Activated CD4-positive, alpha-beta T cell treated with anti-CD3 and anti-CD28 coated beads, Interleukin-2, amount 10 ng/mL, durations not matched to agents 24 days and 14 days (primary cell): ENCODE measurements around the gene BNIP3. TPM values are rescaled to one million over a fixed set of nuclear protein-coding genes. Genes with fewer than 3 reads are reported as not detected.
A peak's percentile ranks its signal among the peaks of the same experiment; 100 is the strongest.
"Not testable (repeated sequence)": the region's sequence is repeated elsewhere in the genome, so short reads cannot be mapped to it uniquely, and the experiment has no call there.

Experiments used
- DNase-seq: peaks from one replicate; pipeline ENCODE4 v3.0.0; 2022
- H3K27ac Mint-ChIP-seq: one replicate; pipeline ENCODE4 v1.8.0; 2022; ENCODE audit warnings: mild to moderate bottlenecking, mixed read lengths
- H3K27me3 Mint-ChIP-seq: one replicate; pipeline ENCODE4 v1.8.0; 2022; ENCODE audit warnings: mixed read lengths
- H3K36me3 Mint-ChIP-seq: one replicate; pipeline ENCODE4 v1.8.0; 2022; ENCODE audit warnings: low read depth, mild to moderate bottlenecking, mixed read lengths
- H3K4me1 Mint-ChIP-seq: one replicate; pipeline ENCODE4 v1.8.0; 2021; ENCODE audit warnings: mixed read lengths
- H3K4me3 Mint-ChIP-seq: one replicate; pipeline ENCODE4 v1.8.0; 2022; ENCODE audit warnings: mild to moderate bottlenecking, moderate library complexity, mixed read lengths
- H3K9me3 Mint-ChIP-seq: one replicate; pipeline ENCODE4 v1.8.0; 2021; ENCODE audit warnings: mixed read lengths
- intact Hi-C: fragments of 100-400 bp; cut with micrococcal nuclease; formaldehyde crosslinking; loops from one replicate; pipeline ENCODE4 v1.15.1; 2023
- total RNA-seq: library from RNA; stranded (reverse); gene quantifications from 2 replicates; pipeline ENCODE4 v1.2.3, GENCODE V29; 2022

BNIP3 gene
- total RNA-seq, 1 donor from 2014 or later: 94.4 TPM

- H3K9me3 Mint-ChIP-seq: no peaks in the 10 kb centered on the region
- intact Hi-C loops: no loop called here
- no peak for DNase-seq
- no peaks in the 10 kb centered on the region for H3K4me1 Mint-ChIP-seq
- no peaks in the 10 kb centered on the region for H3K36me3 Mint-ChIP-seq
- H3K27me3 Mint-ChIP-seq: peaks cover 8% of the 10 kb centered on the region
- H3K27ac Mint-ChIP-seq: no peak overlapping the region
- no peak overlapping the region for H3K4me3 Mint-ChIP-seq
Observed at GRCh38 chr10:131996466-131997365, 15.0 kb upstream of the BNIP3 start.

- Mint-ChIP-seq H3K4me3 (no peak overlapping the region), H3K4me1 (no peaks in the 10 kb centered on the region), H3K9me3 (no peaks in the 10 kb centered on the region), H3K27me3 (peaks cover 8% of the 10 kb centered on the region), H3K27ac (no peak overlapping the region), H3K36me3 (no peaks in the 10 kb centered on the region)
- DNase-seq: no peak
- intact Hi-C loops: no loop called here
Observed at GRCh38 chr10:131994435-131994834, 12.7 kb upstream of the BNIP3 start.

GRCh38 chr10:131993275-131993674 lies 11.6 kb upstream of the BNIP3 start:
- Mint-ChIP-seq H3K27me3 (peaks cover 8% of the 10 kb centered on the region), H3K36me3 (no peaks in the 10 kb centered on the region), H3K9me3 (no peaks in the 10 kb centered on the region), H3K27ac (no peak overlapping the region), H3K4me3 (no peak overlapping the region), H3K4me1 (no peaks in the 10 kb centered on the region)
- DNase-seq: no peak
- intact Hi-C loops: no loop called here

GRCh38 chr10:131991726-131992125 lies 10.0 kb upstream of the BNIP3 start:
- Mint-ChIP-seq H3K36me3 (no peaks in the 10 kb centered on the region), H3K9me3 (peaks cover 3% of the 10 kb centered on the region), H3K27me3 (peaks cover 6% of the 10 kb centered on the region), H3K4me1 (no peaks in the 10 kb centered on the region), H3K27ac (no peak overlapping the region), H3K4me3 (no peak overlapping the region)
- intact Hi-C loops: no loop called here
- no peak for DNase-seq

GRCh38 chr10:131987786-131988185 lies 6.1 kb upstream of the BNIP3 start:
- H3K36me3 Mint-ChIP-seq, H3K4me1 Mint-ChIP-seq, DNase-seq, H3K9me3 Mint-ChIP-seq, H3K4me3 Mint-ChIP-seq, intact Hi-C loops, H3K27ac Mint-ChIP-seq: not testable (repeated sequence)
- peaks cover 16% of the 10 kb centered on the region for H3K27me3 Mint-ChIP-seq

- H3K27ac Mint-ChIP-seq, intact Hi-C loops, H3K36me3 Mint-ChIP-seq, DNase-seq, H3K4me3 Mint-ChIP-seq, H3K9me3 Mint-ChIP-seq, H3K4me1 Mint-ChIP-seq: not testable (repeated sequence)
- peaks cover 16% of the 10 kb centered on the region for H3K27me3 Mint-ChIP-seq
Observed at GRCh38 chr10:131987301-131987700, 5.6 kb upstream of the BNIP3 start.

GRCh38 chr10:131986851-131987250 lies 5.1 kb upstream of the BNIP3 start:
- intact Hi-C loops: not testable (repeated sequence)

GRCh38 chr10:131983780-131984179 lies 2.1 kb upstream of the BNIP3 start:
- Mint-ChIP-seq H3K9me3 (peaks cover 6% of the 10 kb centered on the region), H3K36me3 (peaks cover 19% of the 10 kb centered on the region), H3K27me3 (peaks cover 14% of the 10 kb centered on the region), H3K27ac (no peak overlapping the region), H3K4me1 (peaks cover 16% of the 10 kb centered on the region), H3K4me3 (peak overlapping the region; percentile 69)
- intact Hi-C loops: loop anchor here (5.0 kb wide), 1 partner anchor 469 kb away; no protein-coding TSS in a partner anchor
- DNase-seq: no peak

More at GRCh38 chr10:131986851-131987250, 5.1 kb upstream of the BNIP3 start:
- not testable (repeated sequence) for H3K9me3 Mint-ChIP-seq, DNase-seq, H3K27ac Mint-ChIP-seq, H3K4me3 Mint-ChIP-seq, H3K4me1 Mint-ChIP-seq, H3K36me3 Mint-ChIP-seq
- H3K27me3 Mint-ChIP-seq: peaks cover 16% of the 10 kb centered on the region

GRCh38 chr10:131982796-131983195 lies 1.1 kb upstream of the BNIP3 start:
- Mint-ChIP-seq H3K27ac (peak overlapping the region; percentile 77), H3K27me3 (peaks cover 14% of the 10 kb centered on the region), H3K4me3 (peak overlapping the region; percentile 69), H3K4me1 (peaks cover 24% of the 10 kb centered on the region), H3K9me3 (peaks cover 6% of the 10 kb centered on the region), H3K36me3 (peaks cover 24% of the 10 kb centered on the region)
- DNase-seq: peak; percentile 65
- intact Hi-C loops: loop anchor here (5.0 kb wide), 1 partner anchor 470 kb away; no protein-coding TSS in a partner anchor

- Mint-ChIP-seq H3K27me3 (peaks cover 14% of the 10 kb centered on the region), H3K27ac (no peak overlapping the region), H3K4me3 (peak overlapping the region; percentile 91), H3K4me1 (peaks cover 29% of the 10 kb centered on the region), H3K36me3 (peaks cover 30% of the 10 kb centered on the region), H3K9me3 (peaks cover 5% of the 10 kb centered on the region)
- intact Hi-C loops: loop anchor here (5.0 kb wide), 1 partner anchor 470 kb away; no protein-coding TSS in a partner anchor
- no peak for DNase-seq
Observed at GRCh38 chr10:131982185-131982756, 548 bp upstream of the BNIP3 start.

- Mint-ChIP-seq H3K27me3 (peaks cover 14% of the 10 kb centered on the region), H3K27ac (peak overlapping the region; percentile 73), H3K4me3 (peak overlapping the region; percentile 91), H3K9me3 (peaks cover 2% of the 10 kb centered on the region), H3K4me1 (peaks cover 43% of the 10 kb centered on the region), H3K36me3 (peaks cover 42% of the 10 kb centered on the region)
- intact Hi-C loops: loop anchor here (1.0 to 5.0 kb wide), 3 partner anchors 9 to 471 kb away; no protein-coding TSS in a partner anchor
- DNase-seq: peak; percentile 75
Observed at GRCh38 chr10:131980761-131981428, 828 bp downstream of the BNIP3 start.

GRCh38 chr10:131980321-131980720 lies 1.4 kb downstream of the BNIP3 start:
- Mint-ChIP-seq H3K36me3 (peaks cover 45% of the 10 kb centered on the region), H3K4me3 (peak overlapping the region; percentile 91), H3K27ac (peak overlapping the region; percentile 79), H3K27me3 (peaks cover 12% of the 10 kb centered on the region), H3K9me3 (no peaks in the 10 kb centered on the region), H3K4me1 (peaks cover 49% of the 10 kb centered on the region)
- no peak for DNase-seq
- intact Hi-C loops: loop anchor here (5.0 kb wide), 1 partner anchor 472 kb away; no protein-coding TSS in a partner anchor

- peaks cover 48% of the 10 kb centered on the region for H3K36me3 Mint-ChIP-seq
- intact Hi-C loops: loop anchor here (5.0 kb wide), 1 partner anchor 472 kb away; no protein-coding TSS in a partner anchor
- peaks cover 11% of the 10 kb centered on the region for H3K27me3 Mint-ChIP-seq
- peaks cover 53% of the 10 kb centered on the region for H3K4me1 Mint-ChIP-seq
- H3K4me3 Mint-ChIP-seq: peak overlapping the region; percentile 90
- peak; percentile 66 for DNase-seq
- H3K9me3 Mint-ChIP-seq: no peaks in the 10 kb centered on the region
- peak overlapping the region; percentile 79 for H3K27ac Mint-ChIP-seq
Observed at GRCh38 chr10:131979821-131980270, 1.9 kb downstream of the BNIP3 start.
